ENCODE results near the gene FSD1. TPM values are rescaled to one million over a fixed set of nuclear protein-coding genes. Genes with fewer than 3 reads are reported as not detected.

FSD1 gene
- total RNA-seq, 6 experiments from 2014 or later: 0.19 to 2.2 (median 0.52) TPM; not detected in 2

- H3K4me1 ChIP-seq: no peaks in the 10 kb centered on the region
- no peaks in the 10 kb centered on the region for H3K36me3 ChIP-seq
- H3K27me3 ChIP-seq: no peaks in the 10 kb centered on the region
- intact Hi-C loops (cut with DNase I): no loop called here
- H3K27ac ChIP-seq: no peak overlapping the region
- no peaks in the 10 kb centered on the region for H3K9me3 ChIP-seq
- H3K4me3 ChIP-seq: no peak overlapping the region
- TF ChIP-seq POLR2A (IDR thresholded peaks at IDR 0.05): no peak
- no peak for TF ChIP-seq CTCF (IDR thresholded peaks at IDR 0.05)
- no CpG with 5 or more reads among the region's 9 CpGs for WGBS (ENCODE audit: insufficient coverage, low coverage, low lambda C conversion rate, missing lambda C conversion rate)
- DNase-seq (no peak), ATAC-seq (no peak)
Observed at GRCh38 chr19:4323692-4324091, 19.3 kb downstream of the FSD1 start.

- DNase-seq (no peak), ATAC-seq (no peak)
- Histone ChIP-seq H3K4me1 (no peaks in the 10 kb centered on the region), H3K36me3 (no peaks in the 10 kb centered on the region), H3K27me3 (no peaks in the 10 kb centered on the region), H3K9me3 (no peaks in the 10 kb centered on the region), H3K27ac (no peak overlapping the region), H3K4me3 (no peak overlapping the region)
- no peak for TF ChIP-seq POLR2A (IDR thresholded peaks at IDR 0.05)
- no peak for TF ChIP-seq CTCF (IDR thresholded peaks at IDR 0.05)
- WGBS (ENCODE audit: insufficient coverage, low coverage, low lambda C conversion rate, missing lambda C conversion rate): 100% methylated on average over 2 of the region's 12 CpGs
- intact Hi-C loops (cut with DNase I): no loop called here
Observed at GRCh38 chr19:4324228-4324627, 19.8 kb downstream of the FSD1 start.

GRCh38 chr19:4326215-4326836 is 21.9 kb downstream of the FSD1 start:
- DNase-seq: no peak
- no peak overlapping the region for H3K4me3 ChIP-seq
- no peaks in the 10 kb centered on the region for H3K9me3 ChIP-seq
- no peak for ATAC-seq
- TF ChIP-seq POLR2A (IDR thresholded peaks at IDR 0.05): no peak
- no peak for TF ChIP-seq CTCF (IDR thresholded peaks at IDR 0.05)
- 54% methylated on average over 10 of the region's 13 CpGs for WGBS (ENCODE audit: insufficient coverage, low coverage, low lambda C conversion rate, missing lambda C conversion rate)
- no peaks in the 10 kb centered on the region for H3K27me3 ChIP-seq
- H3K36me3 ChIP-seq: peaks cover 0 to 5% (median 0%) of the 10 kb centered on the region in 4 donors
- intact Hi-C loops (cut with DNase I): no loop called here
- H3K27ac ChIP-seq: no peak overlapping the region
- no peaks in the 10 kb centered on the region for H3K4me1 ChIP-seq

- no peak for ATAC-seq
- WGBS (ENCODE audit: insufficient coverage, low coverage, low lambda C conversion rate, missing lambda C conversion rate): 57% methylated on average over 9 of the region's 33 CpGs
- Histone ChIP-seq H3K4me3 (no peak overlapping the region), H3K36me3 (peaks cover 0 to 7% (median 0%) of the 10 kb centered on the region in 4 donors), H3K27me3 (no peaks in the 10 kb centered on the region), H3K9me3 (no peaks in the 10 kb centered on the region), H3K4me1 (no peaks in the 10 kb centered on the region), H3K27ac (no peak overlapping the region)
- no peak for TF ChIP-seq CTCF (IDR thresholded peaks at IDR 0.05)
- TF ChIP-seq POLR2A (IDR thresholded peaks at IDR 0.05): no peak
- no peak for DNase-seq
- intact Hi-C loops (cut with DNase I): no loop called here
Observed at GRCh38 chr19:4326837-4327251, 22.4 kb downstream of the FSD1 start.

Data from right lobe of liver (tissue), 6 donors.